OCI-LY7 (cell line): ENCODE results near the gene SLC20A1.

Experiments used
- CTCF ChIP-seq: fragments of 200-600 bp; sonication (generic); conservative IDR thresholded peaks from 2 replicates; pipeline ENCODE4 v1.5.1; 2014; ENCODE audit warnings: mild to moderate bottlenecking, antibody characterized with exemption, low read length, moderate library complexity, mixed read lengths
- EZH2phosphoT487 ChIP-seq: fragments of 200-600 bp; sonication (generic); IDR thresholded peaks from 2 replicates; pipeline ENCODE4 v1.6.1; 2018; ENCODE audit warnings: low read depth, borderline replicate concordance, mild to moderate bottlenecking, mixed run types, antibody characterized with exemption, low read length, moderate library complexity, mixed read lengths

GRCh38 chr2:112693596-112693995 lies 47.9 kb downstream of the SLC20A1 start:
- no peak for TF ChIP-seq CTCF
- TF ChIP-seq EZH2phosphoT487: no peak
